ENCODE results near the gene LDAF1.
"Not testable (repeated sequence)": the region's sequence is repeated elsewhere in the genome, so short reads cannot be mapped to it uniquely, and the experiment has no call there.

The LDAF1 gene

DNA sequence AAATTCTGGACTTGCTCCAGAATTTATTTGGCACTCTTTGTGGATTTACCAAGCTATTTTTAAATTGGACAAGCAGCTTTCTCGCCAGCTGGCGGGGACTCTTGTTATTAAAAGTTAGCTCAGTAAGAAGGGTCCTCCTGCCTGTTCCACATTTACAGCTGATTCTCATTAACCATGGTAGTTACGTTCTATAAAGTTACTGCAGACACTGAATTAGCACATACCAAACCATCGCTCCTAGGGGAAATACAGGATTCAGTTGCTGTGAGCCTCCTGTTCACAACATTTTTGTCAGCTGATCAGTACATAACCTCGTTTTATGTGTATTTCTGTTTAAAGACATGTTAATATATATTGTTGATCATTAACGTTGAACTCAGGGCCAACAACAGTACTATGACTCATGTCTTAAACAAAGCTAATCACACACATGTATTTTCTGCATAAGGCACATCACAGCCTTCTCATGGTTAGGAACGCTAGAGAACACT, 4.2 kb downstream of the LDAF1 start:
- peak; percentile 77 for DNase-seq (ENCODE audit: low read depth)

DNA sequence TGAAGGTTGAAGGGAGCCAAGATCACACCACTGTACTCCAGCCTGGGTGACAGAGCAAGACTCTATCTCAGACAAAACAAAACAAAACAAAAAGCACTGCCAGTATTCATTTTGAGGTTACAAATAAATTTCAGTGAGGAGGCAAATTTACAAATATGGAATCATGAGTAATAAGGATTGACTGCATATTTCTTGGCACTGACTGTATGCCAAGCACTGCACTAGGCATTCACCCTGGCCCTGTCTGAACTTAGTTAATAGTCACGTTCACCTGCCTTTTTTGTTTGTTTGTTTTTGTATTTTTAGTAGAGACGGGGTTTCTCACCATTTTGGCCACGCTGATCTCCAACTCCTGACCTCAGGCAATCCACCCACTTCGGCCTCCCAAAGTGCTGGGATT, 5.1 kb downstream of the LDAF1 start:
- DNase-seq (ENCODE audit: low read depth) = no peak

DNA sequence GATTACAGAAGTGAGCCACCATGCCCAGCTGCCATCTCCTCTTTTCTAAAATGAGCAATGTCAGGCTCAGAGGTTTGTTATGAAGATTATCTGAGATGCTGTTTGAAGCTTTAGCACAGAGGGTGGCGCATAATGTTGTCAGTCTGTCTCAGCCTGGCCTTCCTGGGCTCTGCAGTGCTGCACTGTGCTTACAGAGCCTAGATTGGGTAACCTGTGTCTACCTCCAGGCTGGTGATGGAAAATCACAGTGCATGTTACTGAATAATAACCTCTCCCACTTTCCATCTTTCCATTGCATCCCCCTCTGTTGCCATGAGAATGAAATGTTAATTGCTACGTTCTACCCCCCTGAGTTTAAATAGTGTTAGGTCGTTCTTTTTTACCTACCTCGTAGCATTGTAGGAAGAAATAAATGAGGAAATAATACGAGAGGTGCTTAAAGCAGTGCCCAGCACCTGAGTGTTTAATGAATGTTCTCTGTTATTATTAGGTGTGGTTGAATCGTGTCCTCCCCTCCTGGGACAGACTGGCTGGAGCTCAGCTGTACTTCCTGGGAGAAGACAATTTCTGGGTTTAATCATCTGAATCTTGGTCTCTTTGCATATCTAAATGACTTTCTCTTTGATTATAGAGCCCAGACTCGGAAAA, 6.2 kb downstream of the LDAF1 start:
- no peak for DNase-seq (ENCODE audit: low read depth)

DNA sequence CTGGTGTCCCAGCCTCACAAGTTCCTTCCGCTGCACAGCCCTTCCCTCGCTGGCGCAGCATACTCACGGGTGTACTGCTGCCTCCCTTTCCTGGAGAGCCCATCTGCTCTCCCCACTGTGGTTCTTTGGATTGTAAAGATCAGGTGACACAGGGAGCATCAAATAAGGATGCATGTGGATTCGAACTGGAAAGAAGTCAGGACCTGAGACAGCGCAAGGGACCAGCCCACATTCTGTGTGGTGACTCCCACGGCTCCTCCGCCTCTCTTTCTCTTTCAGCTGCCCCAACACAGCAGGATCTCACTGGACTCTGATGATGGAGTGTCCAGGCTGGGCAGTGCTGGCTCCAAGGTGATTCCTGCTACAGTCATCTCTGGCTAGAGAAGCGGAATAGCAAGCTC, 8.1 kb downstream of the LDAF1 start:
- DNase-seq (ENCODE audit: low read depth) = no peak

DNA sequence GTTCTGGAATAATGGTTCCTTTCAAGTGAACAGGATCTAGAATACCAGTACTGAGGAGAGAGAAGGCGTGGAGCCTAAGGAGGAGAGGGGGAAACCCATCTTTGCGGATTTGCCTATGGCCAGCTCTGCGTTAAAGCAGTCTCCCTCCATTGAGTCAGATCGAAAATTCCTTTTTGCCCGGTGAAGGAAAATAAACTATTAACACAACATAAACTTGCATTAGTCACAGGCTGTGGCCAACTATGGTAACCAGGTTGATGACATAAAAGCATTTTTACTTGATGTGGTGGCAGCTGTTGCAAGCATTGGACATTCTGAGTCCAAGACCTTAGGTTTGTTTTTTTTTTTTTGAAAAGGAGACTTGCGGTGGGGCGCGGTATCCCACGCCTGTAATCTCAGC, 8.9 kb downstream of the LDAF1 start:
- peak; percentile 71 for DNase-seq (ENCODE audit: low read depth)

DNA sequence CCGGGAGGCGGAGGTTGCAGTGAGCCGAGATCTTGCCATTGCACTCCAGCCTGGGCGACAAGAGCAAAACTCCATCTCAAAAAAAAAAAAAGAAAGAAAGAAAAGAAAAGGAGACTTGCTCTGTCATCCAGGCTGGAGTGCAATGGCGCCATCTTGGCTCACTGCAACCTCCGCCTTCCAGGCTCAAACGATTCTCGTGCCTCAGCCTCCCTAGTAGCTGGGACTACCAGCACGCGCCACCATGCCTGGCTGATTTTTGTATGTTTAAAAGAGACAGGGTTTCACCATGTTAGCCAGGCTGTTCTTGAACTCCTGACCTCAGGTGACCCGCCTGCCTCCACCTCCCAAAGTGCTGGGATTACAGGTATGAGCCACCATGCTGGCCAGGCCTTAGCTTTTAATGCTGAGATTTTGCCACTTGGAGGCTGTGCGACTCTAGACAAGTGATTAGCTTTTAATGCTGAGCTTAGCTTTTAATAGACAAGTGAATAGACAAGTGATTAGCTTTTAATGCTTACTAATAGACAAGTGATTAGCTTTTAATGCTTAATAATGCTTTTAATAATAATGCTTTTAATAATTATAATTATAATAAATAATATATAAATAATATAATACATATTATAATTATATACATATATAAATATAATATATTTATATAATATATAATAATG, 9.6 kb downstream of the LDAF1 start:
- DNase-seq (ENCODE audit: low read depth) = no peak

DNA sequence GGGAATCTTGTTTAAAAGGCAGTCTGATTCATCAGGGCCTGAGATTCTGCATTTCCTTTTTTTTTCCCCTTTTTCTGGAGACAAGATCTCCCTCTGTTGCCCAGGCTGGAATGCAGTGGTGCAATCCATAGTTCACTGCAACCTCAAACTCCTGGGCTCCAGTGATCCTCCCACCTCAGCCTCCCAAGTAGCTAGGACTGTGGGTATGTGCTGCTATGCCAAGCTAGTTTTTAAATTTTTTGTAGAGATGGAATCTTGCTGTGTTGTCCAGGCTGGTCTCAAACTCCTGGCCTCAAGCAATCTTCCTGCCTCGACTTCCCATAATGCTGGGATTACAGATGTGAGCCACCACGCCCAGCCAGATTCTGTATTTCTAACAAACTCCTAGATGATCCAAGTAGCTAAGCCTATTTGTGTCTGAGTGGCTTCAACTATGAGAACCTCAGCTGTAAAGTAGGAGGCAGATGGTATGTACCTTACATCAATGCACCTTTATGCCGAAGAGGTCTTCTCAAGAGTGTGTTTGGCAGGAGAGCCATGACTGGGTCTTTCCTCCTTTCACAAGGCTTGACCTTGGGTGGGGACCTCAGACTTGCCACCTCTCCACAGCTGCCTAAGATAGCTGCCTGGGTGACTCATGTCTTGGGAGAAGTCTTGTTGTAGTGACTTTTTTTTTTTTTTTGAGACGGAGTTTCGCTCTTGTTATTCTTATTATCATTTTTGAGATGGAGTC, 10.9 kb downstream of the LDAF1 start:
- no peak for DNase-seq (ENCODE audit: low read depth)

DNA sequence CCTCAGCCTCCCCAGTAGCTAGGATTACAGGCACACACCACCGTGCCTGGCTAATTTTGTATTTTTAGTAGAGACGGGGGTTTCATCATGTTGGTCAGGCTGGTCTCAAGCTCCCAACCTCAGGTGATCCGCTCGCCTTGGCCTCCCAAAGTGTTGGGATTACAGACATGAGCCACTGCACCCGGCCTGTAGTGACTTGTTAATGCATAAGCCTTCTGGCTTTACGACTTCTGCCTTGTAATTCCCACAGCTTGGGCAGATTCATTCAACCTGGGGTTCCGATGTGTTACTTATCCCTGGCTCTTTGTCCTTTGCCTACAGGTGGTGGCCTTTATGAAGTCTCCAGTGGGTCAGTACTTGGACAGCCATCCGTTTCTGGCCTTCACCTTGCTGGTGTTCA, 11.6 kb downstream of the LDAF1 start:
- not testable (repeated sequence) for DNase-seq (ENCODE audit: low read depth)

DNA sequence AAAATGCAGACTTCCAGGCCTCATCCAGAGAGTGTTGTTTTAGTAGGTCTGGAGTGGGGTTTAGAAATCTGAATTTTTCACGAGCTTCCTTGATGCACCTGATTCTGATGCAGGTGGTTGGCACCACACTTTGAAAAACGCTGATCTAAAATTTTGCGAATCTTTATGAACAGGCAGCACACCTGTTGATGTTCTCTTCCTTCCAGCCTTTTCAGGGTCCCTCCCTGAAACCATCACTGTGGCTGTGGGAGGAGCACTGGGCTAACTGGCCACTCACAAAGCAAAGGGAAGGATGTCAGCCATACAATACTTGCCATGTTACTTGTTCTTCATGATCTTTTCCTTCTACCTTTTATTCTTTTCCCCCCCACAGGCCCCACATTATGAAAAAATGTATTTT, 14.2 kb downstream of the LDAF1 start:
- no peak for DNase-seq (ENCODE audit: low read depth)

DNA sequence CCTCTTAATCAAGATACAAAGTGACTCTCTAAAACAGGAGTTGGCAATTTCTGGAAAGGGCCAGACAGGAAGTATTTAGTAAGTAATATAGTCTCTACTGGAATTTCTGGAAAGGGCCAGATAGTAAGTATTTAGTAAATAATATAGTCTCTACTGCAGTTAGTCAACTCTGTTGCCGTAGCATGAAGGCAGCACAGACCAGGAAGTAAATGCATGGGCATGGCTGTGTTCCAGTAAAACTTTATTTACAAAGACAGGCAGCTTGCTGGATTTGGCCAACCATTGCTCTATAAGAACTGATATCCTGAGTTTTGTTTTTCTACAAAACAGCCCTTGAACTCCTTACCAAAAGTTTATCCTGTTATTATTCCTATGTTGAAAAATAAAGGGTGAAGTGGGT, 16.9 kb downstream of the LDAF1 start:
- no peak for DNase-seq (ENCODE audit: low read depth)

DNA sequence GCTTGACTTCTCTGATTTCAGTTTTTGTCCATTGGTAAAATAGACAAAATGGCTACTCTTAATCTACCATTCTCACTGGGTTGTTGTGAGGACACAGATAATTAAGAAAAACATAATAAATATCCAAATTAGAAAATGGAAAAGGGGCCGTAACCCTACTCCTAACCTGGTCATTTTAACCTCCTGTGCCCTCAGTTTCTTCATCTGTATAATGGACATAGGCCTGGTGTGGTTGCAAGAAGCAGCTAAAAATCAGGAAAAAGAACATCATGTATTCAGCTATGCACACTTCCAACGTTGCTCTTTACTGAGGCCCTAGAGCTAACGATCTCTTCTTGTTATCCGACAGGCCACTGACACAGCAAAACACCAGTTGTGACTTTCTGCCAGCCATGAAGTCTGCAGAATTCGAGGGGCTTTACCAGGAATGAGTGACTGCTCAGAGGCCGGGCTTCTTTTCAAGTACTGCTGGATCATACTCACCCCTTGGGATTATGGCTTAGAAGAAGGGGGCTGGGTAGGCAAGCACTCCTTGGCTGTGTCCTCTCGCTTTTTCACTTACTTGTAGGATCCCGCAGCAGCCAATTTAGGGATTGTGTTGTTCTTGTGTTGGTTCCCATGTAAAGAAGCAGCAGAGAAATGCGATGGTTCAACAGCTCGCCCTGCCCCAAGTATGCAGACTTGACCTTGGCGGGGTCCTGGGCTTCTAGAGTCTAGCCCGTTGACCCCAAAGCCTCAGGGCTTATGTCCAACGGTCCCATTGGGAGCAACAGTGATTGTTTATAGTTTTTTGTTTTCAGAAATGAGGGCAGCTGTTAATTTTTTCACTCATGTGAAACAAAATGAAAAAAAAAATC, 20.9 kb downstream of the LDAF1 start:
- DNase-seq (ENCODE audit: low read depth) = no peak

DNA sequence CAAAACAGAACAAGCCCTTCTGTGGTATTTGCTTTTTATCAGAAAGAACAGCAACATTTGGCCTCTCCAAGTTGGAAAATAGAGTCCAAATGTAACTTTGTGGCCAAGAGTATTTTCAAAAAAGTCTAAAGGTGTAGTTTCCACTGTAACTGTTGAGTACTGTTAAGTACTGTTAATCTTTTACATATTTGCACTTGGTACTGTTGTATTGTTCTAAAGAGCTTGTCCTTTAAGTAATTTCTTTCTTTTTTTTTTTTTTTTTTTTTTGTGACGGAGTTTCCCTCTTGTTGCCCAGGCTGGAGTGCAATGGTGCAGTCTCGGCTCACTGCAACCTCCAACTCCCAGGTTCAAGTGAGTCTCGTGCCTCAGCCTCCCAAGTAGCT, 21.5 kb downstream of the LDAF1 start:
- no peak for DNase-seq (ENCODE audit: low read depth)

DNA sequence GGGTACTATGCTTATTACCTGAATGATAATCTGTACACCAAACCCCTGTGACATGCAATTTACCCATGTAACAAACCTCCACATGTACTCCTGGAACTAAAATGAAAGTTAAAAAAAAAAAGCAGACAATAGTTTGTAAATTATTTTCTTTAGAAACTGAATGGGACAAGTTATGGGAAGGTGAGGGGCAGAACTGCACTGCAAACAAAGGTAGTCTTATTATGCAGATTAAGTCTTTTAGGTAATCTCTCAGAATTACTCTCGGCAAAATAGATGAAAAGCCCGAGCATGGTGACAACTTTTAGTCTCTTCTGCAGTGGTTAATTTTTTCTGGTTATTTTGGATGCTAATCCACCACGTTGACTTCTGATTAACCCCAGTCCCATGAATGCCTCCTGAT, 25.5 kb downstream of the LDAF1 start:
- DNase-seq (ENCODE audit: low read depth) = no peak

DNA sequence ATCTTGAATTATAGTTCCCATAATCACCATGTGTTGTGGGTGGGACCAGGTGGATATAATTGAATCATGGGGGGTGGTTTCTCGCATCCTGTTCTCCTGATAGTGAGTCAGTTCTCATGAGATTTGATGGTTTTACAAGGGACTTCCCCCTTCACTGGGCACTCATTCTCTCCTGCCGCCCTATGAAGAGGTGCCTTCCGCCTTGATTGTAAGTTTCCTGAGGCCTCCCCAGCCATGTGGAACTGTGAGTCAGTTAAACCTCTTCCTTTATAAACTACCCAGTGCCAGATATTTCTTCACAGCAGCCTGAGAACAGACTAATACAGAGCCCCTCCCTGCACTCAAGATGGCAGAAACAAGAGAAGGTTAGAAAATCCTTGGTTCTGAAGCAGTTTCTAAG, 26.4 kb downstream of the LDAF1 start:
- DNase-seq (ENCODE audit: low read depth) = no peak

DNA sequence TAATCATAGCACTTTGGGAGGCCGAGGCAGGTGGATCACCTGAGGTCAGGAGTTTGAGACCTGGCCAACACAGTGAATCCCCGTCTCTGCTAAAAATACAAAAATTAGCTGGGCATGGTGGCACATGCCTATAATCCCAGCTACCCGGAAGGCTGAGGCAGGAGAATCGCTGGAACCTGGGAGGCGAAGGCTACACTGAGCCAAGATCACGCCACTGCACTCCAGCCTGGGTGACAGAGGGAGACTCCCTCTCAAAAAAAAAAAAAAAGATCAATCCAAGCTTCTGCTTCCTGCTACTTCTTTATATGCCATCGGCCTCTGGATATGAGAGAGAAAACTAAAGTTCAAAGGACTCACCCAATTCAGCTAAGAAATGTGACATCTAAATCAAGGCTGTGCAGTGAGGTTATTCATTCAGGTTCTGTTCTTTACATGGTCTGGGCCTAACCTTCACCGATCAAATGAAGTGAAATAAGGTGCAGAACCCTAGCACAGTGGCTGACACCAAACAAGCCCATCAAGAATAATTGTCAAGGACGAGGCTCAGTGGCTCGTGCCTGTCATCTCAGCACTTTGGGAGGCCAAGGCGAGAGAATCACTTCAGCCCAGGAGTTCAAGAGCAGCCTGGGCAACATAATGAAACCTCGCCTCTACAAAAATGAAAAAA, 27.3 kb downstream of the LDAF1 start:
- no peak for DNase-seq (ENCODE audit: low read depth)

DNA sequence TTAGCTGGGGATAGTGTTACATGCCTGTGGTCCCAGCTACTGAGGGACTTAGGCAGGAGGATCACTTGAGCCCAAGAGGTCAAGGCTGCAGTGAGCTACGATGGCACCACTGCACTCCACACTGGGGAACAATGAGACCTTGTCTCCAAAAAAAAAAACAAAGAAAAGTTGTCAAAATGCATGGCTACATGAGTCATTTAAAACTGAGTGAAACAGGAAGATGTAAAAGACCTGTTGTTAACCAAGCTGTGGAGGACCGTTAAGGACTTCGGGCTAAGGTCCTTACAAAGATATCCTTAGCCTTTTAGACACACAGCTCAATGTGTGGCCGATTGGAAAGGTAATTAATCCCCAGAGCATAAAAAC, 27.8 kb downstream of the LDAF1 start:
- DNase-seq (ENCODE audit: low read depth) = no peak

DNA sequence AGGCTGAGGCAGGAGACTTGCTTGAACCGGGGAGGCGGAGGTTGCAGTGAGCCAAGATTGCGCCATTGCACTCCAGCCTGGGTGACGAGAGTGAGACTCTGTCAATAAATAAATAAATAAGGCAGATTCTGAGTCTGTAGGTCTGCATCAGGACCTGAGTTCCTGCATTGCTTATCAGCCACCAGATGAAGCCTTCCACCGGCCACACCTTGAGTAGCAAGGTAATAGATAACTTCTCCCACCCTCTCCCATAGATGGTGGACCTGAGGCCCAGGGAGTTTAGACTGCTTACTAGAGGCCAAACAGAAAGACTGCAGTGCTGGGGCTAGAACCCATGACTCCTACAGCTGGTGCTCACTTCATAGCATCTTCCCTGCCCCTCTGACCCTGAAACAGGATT, 30.8 kb downstream of the LDAF1 start:
- no peak for DNase-seq (ENCODE audit: low read depth)

DNA sequence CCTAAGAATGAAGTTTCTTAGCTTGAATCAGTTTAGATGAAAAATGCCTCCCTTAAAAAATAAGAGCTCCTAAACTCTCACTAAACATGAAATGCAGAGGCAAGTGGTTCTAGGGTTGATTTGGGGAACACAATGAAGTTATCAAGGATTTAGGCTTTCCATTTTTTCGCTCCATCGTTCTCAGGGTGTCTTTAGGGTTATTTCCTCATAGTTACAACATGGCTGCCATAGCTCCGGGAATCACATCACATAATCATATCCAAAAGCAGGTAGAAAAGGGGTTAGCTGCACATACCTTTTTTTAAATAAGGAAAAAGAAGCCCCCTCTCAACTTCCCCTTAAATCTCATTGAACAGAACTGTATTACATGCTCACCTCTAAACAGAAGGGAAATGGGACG, 31.5 kb downstream of the LDAF1 start:
- DNase-seq (ENCODE audit: low read depth) = no peak

DNA sequence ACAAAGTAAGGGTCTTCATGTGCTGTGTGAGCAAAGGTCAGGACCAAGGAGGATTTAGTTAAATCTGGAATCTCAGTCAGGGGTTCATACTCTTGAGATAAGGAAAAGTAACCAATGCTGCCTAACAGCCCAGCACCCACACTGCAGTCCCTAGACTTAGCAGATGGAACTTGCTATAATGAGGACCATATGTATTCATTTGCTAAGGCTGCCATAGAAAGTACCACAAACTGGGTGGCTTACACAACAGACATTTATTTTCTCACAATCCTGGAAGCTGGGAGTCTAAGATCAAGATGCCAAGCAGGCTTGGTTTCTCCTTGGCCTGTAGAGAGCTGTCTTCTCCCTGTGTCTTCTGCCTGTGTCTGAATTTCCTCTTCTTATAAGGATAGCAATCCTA, 32.1 kb downstream of the LDAF1 start:
- peak; percentile 91 for DNase-seq (ENCODE audit: low read depth)

DNA sequence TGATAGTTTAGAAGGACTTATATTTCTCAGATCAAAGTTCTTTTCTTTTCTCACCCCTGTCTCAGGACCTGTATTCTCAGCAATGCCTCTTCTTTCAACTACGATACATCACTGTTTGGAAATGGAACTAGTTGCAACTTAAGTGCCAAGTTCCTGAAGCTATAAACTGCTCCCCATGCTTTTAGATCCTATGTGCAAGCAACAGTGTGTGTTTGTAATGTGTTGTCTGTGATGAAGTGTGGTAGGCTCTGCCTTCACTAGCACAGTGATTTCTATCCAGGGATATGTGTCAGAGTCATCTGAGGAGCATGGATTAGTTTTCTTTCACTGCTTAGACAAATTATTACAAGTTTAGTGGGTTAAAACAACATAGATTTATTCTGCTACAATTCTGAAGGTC, 34.5 kb downstream of the LDAF1 start:
- no peak for DNase-seq (ENCODE audit: low read depth)

DNA sequence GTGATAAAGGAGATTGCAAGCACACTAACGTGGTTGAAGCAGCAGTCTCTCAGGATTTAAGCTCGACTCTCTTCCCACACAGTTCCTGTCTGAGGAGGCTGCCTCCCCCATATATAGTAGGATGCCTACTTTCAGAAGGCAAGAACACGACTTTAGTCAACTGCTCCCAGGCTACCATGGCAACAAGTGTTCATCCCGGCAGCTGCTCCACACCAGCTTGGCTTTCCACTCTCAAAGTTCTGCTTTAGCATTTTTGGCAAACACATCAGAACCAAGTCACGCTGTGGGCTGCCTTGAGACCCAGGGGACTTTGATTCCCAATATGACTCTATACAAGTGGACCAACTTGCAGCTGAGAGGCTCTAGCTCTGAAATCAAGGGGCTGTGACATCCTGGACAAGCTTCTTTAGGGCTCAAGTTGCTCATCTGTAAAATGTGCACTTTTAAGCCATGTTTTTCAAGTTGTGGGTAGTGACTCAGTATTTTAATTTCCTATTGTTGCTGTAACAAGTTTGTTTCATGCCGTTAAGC, 36.4 kb downstream of the LDAF1 start:
- DNase-seq (ENCODE audit: low read depth) = peak; percentile 29

DNA sequence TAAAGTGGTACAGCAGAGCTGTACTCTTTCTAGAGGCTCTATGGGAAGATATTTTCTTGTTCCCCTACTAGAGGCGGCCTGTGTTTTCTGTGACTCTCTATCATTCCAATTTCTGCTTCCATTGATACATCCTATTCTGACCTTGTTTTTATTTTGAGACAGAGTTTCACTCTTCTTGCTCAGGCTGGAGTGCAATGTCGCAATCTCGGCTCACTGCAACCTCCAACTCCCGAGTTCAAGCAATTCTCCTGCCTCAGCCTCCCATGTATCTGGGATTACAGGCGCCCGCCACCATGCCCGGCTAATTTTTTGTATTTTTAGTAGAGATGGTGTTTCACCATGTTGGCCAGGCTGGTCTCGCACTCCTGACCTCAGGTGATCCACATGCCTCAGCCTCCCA, 36.9 kb downstream of the LDAF1 start:
- not testable (repeated sequence) for DNase-seq (ENCODE audit: low read depth)

Measured in fibroblast of gingiva (primary cell).